GM12878 (cell line): Measurements from ENCODE around the gene SRP72. TPM values are rescaled to one million over a fixed set of nuclear protein-coding genes. Genes with fewer than 3 reads are reported as not detected.

ENCODE experiments used
- ATAC-seq: fragments of 200-7000 bp; cut with Tn5 transposase; 3 replicates; pipeline ENCODE4 v1.9.1; 2020; ENCODE audit warnings: mild to moderate bottlenecking, moderate library complexity
- BruUV-seq: library from RNA; stranded (reverse); fragments of 400-500 nt; replicated peaks from 2 replicates; lab custom pipeline; 2021; lab: Mats Ljungman, UMichigan
- CTCF ChIA-PET: fragments of 300-600 bp; sonication (Branson Sonifier 250); formaldehyde crosslinking; extraction: SDS; loops from one replicate; lab custom pipeline; 2021; ENCODE audit warnings: inconsistent platforms; lab: Yijun Ruan, JAX
- POLR2A ChIA-PET: fragments of 350-600 bp; formaldehyde crosslinking; extraction: SDS; loops from one replicate; lab custom pipeline; 2021; ENCODE audit warnings: inconsistent platforms; lab: Charles Lee
- RAD21 ChIA-PET: fragments of 300-600 bp; sonication (Branson Sonifier 250); formaldehyde crosslinking; loops from one replicate; lab custom pipeline; 2023; ENCODE audit warnings: antibody characterized with exemption; ENCODE audit not compliant: unreplicated experiment; lab: Charles Lee
- SMC1A ChIA-PET: fragments of 300-600 bp; sonication (Branson Sonifier 250); formaldehyde crosslinking; loops from one replicate; lab custom pipeline; 2023; ENCODE audit not compliant: unreplicated experiment, uncharacterized antibody; lab: Charles Lee
- DNase-seq: peaks from one replicate; pipeline ENCODE4 v3.0.0-alpha.2; 2011; ENCODE audit warnings: low read depth, low spot score
- FAIRE-seq: peaks from 3 replicates; lab custom pipeline; 2011; peaks lifted over from hg19 to GRCh38; lab: Jason Lieb, UNC
- H2AFZ ChIP-seq: 2 replicates; pipeline ENCODE4 v1.6.0; 2011; ENCODE audit warnings: low read depth, low read length, control low read depth; ENCODE audit not compliant: control insufficient read depth
- H3K27ac ChIP-seq: 2 replicates; pipeline ENCODE4 v1.5.1; 2011; ENCODE audit warnings: control low read depth; ENCODE audit not compliant: control insufficient read depth, insufficient read depth
- H3K27me3 ChIP-seq, 2 experiments: replicated peaks in 1 of 2; 2 replicates each; pipeline versions ENCODE4 v1.6.0 to v1.6.1; 2011; ENCODE audit warnings: low read length in 1 of 2; ENCODE audit not compliant: control insufficient read depth in 2 of 2, insufficient read depth in 2 of 2
- H3K36me3 ChIP-seq, 2 experiments: 2 replicates each; pipeline ENCODE4 v1.5.1; 2011; ENCODE audit warnings: low read length in 1 of 2; ENCODE audit not compliant: control insufficient read depth in 2 of 2, insufficient read depth in 2 of 2
- H3K4me1 ChIP-seq: 2 replicates; pipeline ENCODE4 v1.6.1; 2011; ENCODE audit warnings: mild to moderate bottlenecking, low read length, moderate library complexity, mixed read lengths; ENCODE audit not compliant: control insufficient read depth, insufficient read depth
- H3K4me2 ChIP-seq: 2 replicates; pipeline ENCODE4 v1.6.0; 2011; ENCODE audit warnings: control low read depth; ENCODE audit not compliant: control insufficient read depth, insufficient read depth
- H3K4me3 ChIP-seq: fragments of 200-600 bp; sonication (generic); 2 replicates; pipeline ENCODE4 v1.5.1; 2016
- H3K79me2 ChIP-seq: 2 replicates; pipeline ENCODE4 v1.6.0; 2011; ENCODE audit warnings: low read length; ENCODE audit not compliant: control insufficient read depth, insufficient read depth
- H3K9ac ChIP-seq: 2 replicates; pipeline ENCODE4 v1.8.0; 2011; ENCODE audit warnings: low read length, control low read depth, mixed read lengths; ENCODE audit not compliant: control insufficient read depth, insufficient read depth
- H3K9me3 ChIP-seq: replicated peaks from 3 replicates; pipeline ENCODE4 v1.5.1; 2011; ENCODE audit warnings: mild to moderate bottlenecking, low read length; ENCODE audit not compliant: control insufficient read depth, insufficient read depth
- H4K20me1 ChIP-seq: 2 replicates; pipeline ENCODE4 v1.6.0; 2011; ENCODE audit not compliant: control insufficient read depth, insufficient read depth
- CREM ChIP-seq: IDR thresholded peaks from 2 replicates; pipeline ENCODE4 v1.6.1; 2014; ENCODE audit warnings: antibody characterized with exemption, low read depth
- E4F1 ChIP-seq: fragments of 450-650 bp; IDR thresholded peaks from 2 replicates; pipeline ENCODE4 v1.6.1; 2018; ENCODE audit warnings: borderline replicate concordance, mild to moderate bottlenecking; ENCODE audit not compliant: partially characterized antibody
- HDAC6 ChIP-seq: fragments of 200-600 bp; sonication (generic); IDR thresholded peaks from one replicate; pipeline ENCODE4 v1.8.0; 2017; ENCODE audit warnings: antibody characterized with exemption; ENCODE audit not compliant: unreplicated experiment
- NBN ChIP-seq: fragments of 450-650 bp; IDR thresholded peaks from 2 replicates; pipeline ENCODE4 v1.6.1; 2016
- POLR2A ChIP-seq: IDR thresholded peaks from 2 replicates; pipeline ENCODE4 v1.6.1; 2011; ENCODE audit warnings: low read depth, mild to moderate bottlenecking, low read length
- POU2F2 ChIP-seq: IDR thresholded peaks from 3 replicates; pipeline ENCODE4 v1.6.1; 2011; ENCODE audit warnings: low read depth, mild to moderate bottlenecking, low read length, borderline replicate concordance
- RUNX3 ChIP-seq: IDR thresholded peaks from 2 replicates; pipeline ENCODE4 v1.6.1; 2012; ENCODE audit warnings: low read length, inconsistent platforms
- SUZ12 ChIP-seq: fragments of 200-600 bp; sonication (generic); IDR thresholded peaks from one replicate; pipeline ENCODE4 v1.6.1; 2018; ENCODE audit warnings: antibody characterized with exemption, mild to moderate bottlenecking; ENCODE audit not compliant: unreplicated experiment
- ZNF217 ChIP-seq: fragments of 450-650 bp; IDR thresholded peaks from 2 replicates; pipeline ENCODE4 v1.6.1; 2017; ENCODE audit warnings: antibody characterized with exemption, mild to moderate bottlenecking
- ZNF24 ChIP-seq: fragments of 450-650 bp; IDR thresholded peaks from 2 replicates; pipeline ENCODE4 v1.6.1; 2017; ENCODE audit warnings: antibody characterized with exemption, mild to moderate bottlenecking
- ZNF384 ChIP-seq: IDR thresholded peaks from 2 replicates; pipeline ENCODE4 v1.6.1; 2012; ENCODE audit warnings: low read depth, mild to moderate bottlenecking, low read length, improper control_type of control experiment, borderline replicate concordance
- WGBS: methylation state at CpG from one replicate; pipeline ENCODE4 v1.1.6; 2016; ENCODE audit warnings: low lambda C conversion rate; ENCODE audit not compliant: insufficient replicate concordance, insufficient coverage; ENCODE audit errors: missing lambda C conversion rate; 5-methylcytosine and 5-hydroxymethylcytosine counted together
- in situ Hi-C: fragments of 300-500 bp; cut with MboI; formaldehyde crosslinking; loops from 9 replicates; pipeline ENCODE4 v1.14.3; 2018; ENCODE audit warnings: mixed read lengths
- intact Hi-C: fragments of 100-400 bp; cut with micrococcal nuclease; formaldehyde crosslinking; loops from one replicate; pipeline ENCODE4 v1.14.2; 2022; ENCODE audit not compliant: unreplicated experiment
- polyA plus RNA-seq, 11 experiments: library from polyadenylated mRNA; depleted of rRNA in 4 of 11; unstranded in 6 of 11; stranded (reverse) in 5 of 11; fragments of >200 nt; fragmentation: Nextera tagmentation in 4 of 11; fragmentation: Illumina TruSeq in 1 of 11; extraction: Ambion mirVana in 4 of 11; extraction: Trizol in 1 of 11; gene quantifications; 1 replicate in 1 of 11; 2 replicates in 10 of 11; pipeline versions ENCODE4 v1.2.1 to v1.2.3, GENCODE V29; 2011 to 2016; ENCODE audit warnings: inconsistent platforms in 2 of 11, missing spikeins in 2 of 11, low read depth in 1 of 11
- total RNA-seq, 4 experiments: library from RNA; depleted of rRNA in 3 of 4; stranded (reverse); fragments of >200 nt in 3 of 4; fragmentation: Illumina TruSeq in 1 of 4; extraction: Trizol in 1 of 4; gene quantifications; 2 replicates each; pipeline versions ENCODE4 v1.2.1 to v1.2.3, GENCODE V29; 2013 to 2021

SRP72 gene
- total and polyA plus RNA-seq, 10 of the 15 experiments (the other 5 are each of a cell fraction or from before 2014, with no cell fraction given): 61.6 to 186 (median 133) TPM

GRCh38 chr4:56426273-56426672, 41.1 kb upstream of the SRP72 start:
- DNase-seq (no peak), ATAC-seq (peak; percentile 81), FAIRE-seq (no peak)
- ChIA-PET CTCF (interaction anchor here (1.3 to 7.2 kb wide), 8 partner anchors 10 to 374 kb away, joined by 3 to 89 read pairs (median 13); partner anchors contain the start of genes AASDH, PAICS and PPAT), POLR2A (interaction anchor here (1.5 kb wide), 1 partner anchor 9 kb away, joined by 13 read pairs; the partner anchor contains the start of genes PAICS and PPAT), RAD21 (interaction anchor here (0.7 to 4.6 kb wide), 4 partner anchors 8 to 374 kb away, joined by 3 to 41 read pairs (median 5); partner anchors contain the start of genes PAICS and PPAT), SMC1A (interaction anchor here (1.1 to 4.8 kb wide), 7 partner anchors 8 to 374 kb away, joined by 3 to 48 read pairs (median 4); partner anchors contain the start of genes AASDH, PAICS and PPAT)
- 17% methylated on average over 4 of the region's 6 CpGs for WGBS
- no peaks in the 10 kb centered on the region for H3K27me3 ChIP-seq
- in situ Hi-C loops (no loop called here), intact Hi-C loops (loop anchor here (5.0 kb wide), 1 partner anchor 411 kb away; no protein-coding TSS in a partner anchor)
- H3K4me2 ChIP-seq: peak overlapping the region; percentile 38; the same call in 1 of the 2 replicates
- no TSS peak for BruUV-seq
- H3K4me1 ChIP-seq: peaks cover 5% of the 10 kb centered on the region
- H4K20me1 ChIP-seq: no peaks in the 10 kb centered on the region
- no peak overlapping the region for H3K4me3 ChIP-seq
- H3K79me2 ChIP-seq: peaks cover 98% of the 10 kb centered on the region
- no peak overlapping the region for H2AFZ ChIP-seq
- TF ChIP-seq RUNX3: peak; percentile 26
- TF ChIP-seq ZNF384: no peak
- peak; percentile 28; the same call in 1 of the 2 replicates for TF ChIP-seq ZNF217
- TF ChIP-seq ZNF24: peak; percentile 26; the same call in 1 of the 2 replicates
- TF ChIP-seq POU2F2: 0 out of 3 replicates have a peak, but pooled peaks have one; percentile 44
- H3K27ac ChIP-seq: no peak overlapping the region
- H3K9me3 ChIP-seq: no peaks in the 10 kb centered on the region; the same call in 2 of the 3 replicates
- no peak overlapping the region for H3K9ac ChIP-seq
- peaks cover 0 to under 1% of the 10 kb centered on the region in 2 experiments; a peak in 1 of 4 replicates for H3K36me3 ChIP-seq

- no TSS peak for BruUV-seq
- intact Hi-C loops (loop anchor here (5.0 kb wide), 1 partner anchor 410 kb away; no protein-coding TSS in a partner anchor), in situ Hi-C loops (no loop called here)
- TF ChIP-seq HDAC6 (no peak), E4F1 (no peak), POLR2A (no peak), SUZ12 (no peak), CREM (no peak), NBN (no peak)
- ATAC-seq: no peak
- Histone ChIP-seq H3K27ac (no peak overlapping the region), H2AFZ (no peak overlapping the region), H4K20me1 (no peaks in the 10 kb centered on the region), H3K36me3 (no peaks in the 10 kb centered on the region; a peak in 1 of 4 replicates), H3K9me3 (no peaks in the 10 kb centered on the region; the same call in 2 of the 3 replicates), H3K4me2 (no peak overlapping the region), H3K4me1 (peaks cover 5% of the 10 kb centered on the region), H3K9ac (no peak overlapping the region), H3K79me2 (peaks cover 99% of the 10 kb centered on the region), H3K27me3 (no peaks in the 10 kb centered on the region), H3K4me3 (no peak overlapping the region)
- POLR2A ChIA-PET: interaction anchor here (0.7 kb wide), 1 partner anchor 29 kb away, joined by 5 read pairs; no protein-coding TSS in a partner anchor
- no peak for FAIRE-seq
- SMC1A ChIA-PET: no interaction called here
- CTCF ChIA-PET: interaction anchor here (1.9 to 7.2 kb wide), 2 partner anchors 9 to 373 kb away, joined by 11 to 89 read pairs; partner anchors contain the start of genes PAICS and PPAT
- WGBS: 100% methylated on average over 1 of the region's 1 CpG
- no peak for DNase-seq
- RAD21 ChIA-PET: interaction anchor here (1.0 to 4.6 kb wide), 2 partner anchors 7 to 12 kb away, joined by 3 to 41 read pairs; partner anchors contain the start of genes PAICS and PPAT
These were observed 40.2 kb upstream of the SRP72 start for GRCh38 chr4:56427179-56427578.
